ENCODE results near the gene MYD88. TPM values are rescaled to one million over a fixed set of nuclear protein-coding genes. Genes with fewer than 3 reads are reported as not detected.

Gene MYD88
- total RNA-seq, 1 experiment from 2014 or later = 19.2 TPM

DNA sequence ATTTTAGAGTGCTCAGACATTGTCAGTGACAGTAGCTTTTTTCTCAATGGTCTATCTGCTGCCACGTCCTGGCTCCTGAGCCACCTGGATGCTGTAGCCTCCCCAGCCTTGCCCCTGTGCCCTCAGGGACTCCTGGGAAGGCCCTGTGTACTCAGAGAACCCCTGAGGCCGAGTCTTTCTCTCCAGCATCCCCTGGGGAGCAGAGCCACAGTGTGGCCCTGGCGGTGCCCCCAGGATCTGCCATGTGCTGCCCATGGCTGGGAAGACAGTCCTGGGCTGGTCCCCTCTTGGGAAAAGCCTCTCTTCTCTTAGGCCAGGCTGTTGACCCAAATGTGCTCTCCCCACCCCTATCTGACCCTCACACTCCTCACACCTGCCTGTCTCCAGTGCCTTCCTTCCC lies 5.0 kb downstream of the MYD88 start (continued):
- no peak for TF ChIP-seq HMGXB4 (CRISPR knock-in tag; IDR thresholded peaks at IDR 0.05)

DNA sequence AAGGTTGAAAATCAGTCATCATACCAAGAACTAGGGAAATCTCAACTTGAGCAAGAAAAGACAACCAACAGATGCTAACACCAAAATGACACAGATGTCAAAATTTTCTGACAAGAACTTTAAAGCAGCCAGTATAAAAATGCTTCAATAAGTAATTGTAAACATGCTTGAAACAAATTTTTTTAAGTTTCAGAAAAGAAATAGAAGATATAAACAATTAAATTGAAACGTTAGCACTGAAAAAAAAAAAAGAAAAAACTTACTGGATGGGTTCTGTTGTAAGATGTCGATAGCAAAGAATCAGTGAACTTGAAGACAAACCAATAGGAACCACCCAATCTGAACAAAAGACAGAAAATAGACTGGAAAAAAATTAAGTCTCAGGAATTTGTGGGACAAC lies 8.0 kb downstream of the MYD88 start:
- H3K9me3 Mint-ChIP-seq = peaks cover 22% of the 10 kb centered on the region
- H3K4me1 Mint-ChIP-seq = no peaks in the 10 kb centered on the region
- ChIA-PET CTCF (no interaction called here), POLR2A (no interaction called here)
- ATAC-seq = no peak
- no peak for DNase-seq (ENCODE audit: low spot score)
- H3K36me3 Mint-ChIP-seq = peaks cover 7% of the 10 kb centered on the region
- no peak overlapping the region for H3K4me3 Mint-ChIP-seq
- no peak for TF ChIP-seq ESRRA (CRISPR knock-in tag; IDR thresholded peaks at IDR 0.05; ENCODE audit: borderline replicate concordance)
- TF ChIP-seq TEAD1 (CRISPR knock-in tag; IDR thresholded peaks at IDR 0.05) = no peak
- TF ChIP-seq SMAD3 (CRISPR knock-in tag; IDR thresholded peaks at IDR 0.05; ENCODE audit: borderline replicate concordance) = no peak
- no peak for TF ChIP-seq JAZF1 (CRISPR knock-in tag; IDR thresholded peaks at IDR 0.05)
- no peak for TF ChIP-seq NR3C1 (CRISPR knock-in tag; conservative IDR thresholded peaks at IDR 0.05; ENCODE audit: low read depth)
- no peak for TF ChIP-seq ZNF425 (CRISPR knock-in tag; conservative IDR thresholded peaks at IDR 0.05)
- no peak for TF ChIP-seq ZNF317 (CRISPR knock-in tag; IDR thresholded peaks at IDR 0.05; ENCODE audit: borderline replicate concordance, low read depth)
- H3K27me3 Mint-ChIP-seq (ENCODE audit: low read depth) = peaks cover 17% of the 10 kb centered on the region
- H3K27ac Mint-ChIP-seq = no peak overlapping the region

GRCh38 chr3:38147421-38147820 lies 9.0 kb downstream of the MYD88 start:
- ChIA-PET CTCF (no interaction called here), POLR2A (no interaction called here)
- H3K36me3 Mint-ChIP-seq = peaks cover 2% of the 10 kb centered on the region; the same call in 1 of the 2 replicates
- H3K27me3 Mint-ChIP-seq (ENCODE audit: low read depth) = peaks cover 17% of the 10 kb centered on the region
- H3K4me3 Mint-ChIP-seq = no peak overlapping the region
- no peak overlapping the region for H3K27ac Mint-ChIP-seq
- no peaks in the 10 kb centered on the region for H3K4me1 Mint-ChIP-seq
- DNase-seq (ENCODE audit: low spot score) = no peak
- H3K9me3 Mint-ChIP-seq = peaks cover 22% of the 10 kb centered on the region
- no peak for ATAC-seq
- TF ChIP-seq ATF2 (CRISPR knock-in tag; IDR thresholded peaks at IDR 0.05; ENCODE audit: borderline replicate concordance, low read depth) (no peak), TP53 (CRISPR knock-in tag; IDR thresholded peaks at IDR 0.05) (no peak), HMGXB4 (CRISPR knock-in tag; IDR thresholded peaks at IDR 0.05) (no peak), CTCF (IDR thresholded peaks at IDR 0.05) (no peak), EMX1 (CRISPR knock-in tag; IDR thresholded peaks at IDR 0.05) (no peak), FOXJ3 (CRISPR knock-in tag; IDR thresholded peaks at IDR 0.05; ENCODE audit: borderline replicate concordance) (no peak)
- TF ChIP-seq, protein P1, sequence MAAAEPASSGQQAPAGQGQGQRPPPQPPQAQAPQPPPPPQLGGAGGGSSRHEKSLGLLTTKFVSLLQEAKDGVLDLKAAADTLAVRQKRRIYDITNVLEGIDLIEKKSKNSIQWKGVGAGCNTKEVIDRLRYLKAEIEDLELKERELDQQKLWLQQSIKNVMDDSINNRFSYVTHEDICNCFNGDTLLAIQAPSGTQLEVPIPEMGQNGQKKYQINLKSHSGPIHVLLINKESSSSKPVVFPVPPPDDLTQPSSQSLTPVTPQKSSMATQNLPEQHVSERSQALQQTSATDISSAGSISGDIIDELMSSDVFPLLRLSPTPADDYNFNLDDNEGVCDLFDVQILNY (CRISPR knock-in tag; IDR thresholded peaks at IDR 0.05) = no peak
- TF ChIP-seq, protein P2, sequence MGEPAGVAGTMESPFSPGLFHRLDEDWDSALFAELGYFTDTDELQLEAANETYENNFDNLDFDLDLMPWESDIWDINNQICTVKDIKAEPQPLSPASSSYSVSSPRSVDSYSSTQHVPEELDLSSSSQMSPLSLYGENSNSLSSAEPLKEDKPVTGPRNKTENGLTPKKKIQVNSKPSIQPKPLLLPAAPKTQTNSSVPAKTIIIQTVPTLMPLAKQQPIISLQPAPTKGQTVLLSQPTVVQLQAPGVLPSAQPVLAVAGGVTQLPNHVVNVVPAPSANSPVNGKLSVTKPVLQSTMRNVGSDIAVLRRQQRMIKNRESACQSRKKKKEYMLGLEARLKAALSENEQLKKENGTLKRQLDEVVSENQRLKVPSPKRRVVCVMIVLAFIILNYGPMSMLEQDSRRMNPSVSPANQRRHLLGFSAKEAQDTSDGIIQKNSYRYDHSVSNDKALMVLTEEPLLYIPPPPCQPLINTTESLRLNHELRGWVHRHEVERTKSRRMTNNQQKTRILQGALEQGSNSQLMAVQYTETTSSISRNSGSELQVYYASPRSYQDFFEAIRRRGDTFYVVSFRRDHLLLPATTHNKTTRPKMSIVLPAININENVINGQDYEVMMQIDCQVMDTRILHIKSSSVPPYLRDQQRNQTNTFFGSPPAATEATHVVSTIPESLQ (CRISPR knock-in tag; IDR thresholded peaks at IDR 0.05) = no peak
- TF ChIP-seq, protein P3, sequence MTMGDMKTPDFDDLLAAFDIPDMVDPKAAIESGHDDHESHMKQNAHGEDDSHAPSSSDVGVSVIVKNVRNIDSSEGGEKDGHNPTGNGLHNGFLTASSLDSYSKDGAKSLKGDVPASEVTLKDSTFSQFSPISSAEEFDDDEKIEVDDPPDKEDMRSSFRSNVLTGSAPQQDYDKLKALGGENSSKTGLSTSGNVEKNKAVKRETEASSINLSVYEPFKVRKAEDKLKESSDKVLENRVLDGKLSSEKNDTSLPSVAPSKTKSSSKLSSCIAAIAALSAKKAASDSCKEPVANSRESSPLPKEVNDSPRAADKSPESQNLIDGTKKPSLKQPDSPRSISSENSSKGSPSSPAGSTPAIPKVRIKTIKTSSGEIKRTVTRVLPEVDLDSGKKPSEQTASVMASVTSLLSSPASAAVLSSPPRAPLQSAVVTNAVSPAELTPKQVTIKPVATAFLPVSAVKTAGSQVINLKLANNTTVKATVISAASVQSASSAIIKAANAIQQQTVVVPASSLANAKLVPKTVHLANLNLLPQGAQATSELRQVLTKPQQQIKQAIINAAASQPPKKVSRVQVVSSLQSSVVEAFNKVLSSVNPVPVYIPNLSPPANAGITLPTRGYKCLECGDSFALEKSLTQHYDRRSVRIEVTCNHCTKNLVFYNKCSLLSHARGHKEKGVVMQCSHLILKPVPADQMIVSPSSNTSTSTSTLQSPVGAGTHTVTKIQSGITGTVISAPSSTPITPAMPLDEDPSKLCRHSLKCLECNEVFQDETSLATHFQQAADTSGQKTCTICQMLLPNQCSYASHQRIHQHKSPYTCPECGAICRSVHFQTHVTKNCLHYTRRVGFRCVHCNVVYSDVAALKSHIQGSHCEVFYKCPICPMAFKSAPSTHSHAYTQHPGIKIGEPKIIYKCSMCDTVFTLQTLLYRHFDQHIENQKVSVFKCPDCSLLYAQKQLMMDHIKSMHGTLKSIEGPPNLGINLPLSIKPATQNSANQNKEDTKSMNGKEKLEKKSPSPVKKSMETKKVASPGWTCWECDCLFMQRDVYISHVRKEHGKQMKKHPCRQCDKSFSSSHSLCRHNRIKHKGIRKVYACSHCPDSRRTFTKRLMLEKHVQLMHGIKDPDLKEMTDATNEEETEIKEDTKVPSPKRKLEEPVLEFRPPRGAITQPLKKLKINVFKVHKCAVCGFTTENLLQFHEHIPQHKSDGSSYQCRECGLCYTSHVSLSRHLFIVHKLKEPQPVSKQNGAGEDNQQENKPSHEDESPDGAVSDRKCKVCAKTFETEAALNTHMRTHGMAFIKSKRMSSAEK (CRISPR knock-in tag; IDR thresholded peaks at IDR 0.05; ENCODE audit: borderline replicate concordance) = no peak
